ENCODE data around the gene POP5. TPM values are rescaled to one million over a fixed set of nuclear protein-coding genes. Genes with fewer than 3 reads are reported as not detected.
A peak's percentile ranks its signal among the peaks of the same experiment; 100 is the strongest.

POP5 gene
- total and polyA plus RNA-seq, 2 experiments from 2014 or later = 52.4 to 140 TPM

DNA sequence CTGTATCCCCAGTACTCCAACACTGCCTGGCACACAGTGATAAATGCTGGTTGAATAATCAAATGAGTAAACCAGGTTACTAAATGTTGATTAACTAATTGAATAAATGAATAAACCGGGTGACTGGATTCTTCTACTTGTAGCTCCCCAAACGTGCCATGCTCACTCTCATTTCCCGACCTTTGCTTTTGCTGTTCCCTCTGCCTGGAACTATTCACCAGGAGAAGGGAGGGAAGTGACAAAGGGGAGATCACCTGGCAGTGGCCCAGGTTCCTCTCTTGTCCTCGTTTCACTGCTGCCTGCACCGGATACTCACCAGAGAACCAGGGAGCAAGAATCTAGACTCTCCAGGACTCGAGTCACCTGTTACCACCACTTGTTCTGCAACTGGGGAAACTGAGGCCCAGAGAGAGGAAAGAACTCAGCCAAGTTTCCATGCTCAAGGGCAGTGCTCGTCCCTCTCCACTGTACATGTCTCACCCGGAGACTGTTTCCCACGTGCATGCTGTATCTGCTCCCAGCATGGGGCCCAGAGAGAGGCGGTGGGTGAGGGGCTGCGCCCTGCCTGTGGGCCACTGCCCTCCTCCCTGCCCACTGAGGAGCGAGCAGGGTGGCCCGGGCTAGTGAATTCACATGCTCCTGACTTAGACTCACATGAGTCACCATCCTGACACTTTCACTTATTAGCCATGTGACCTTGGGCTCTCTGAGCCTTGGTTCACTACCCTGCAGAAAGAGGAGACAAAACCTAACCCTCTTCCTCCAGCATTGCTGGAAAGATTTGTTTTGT is 17.7 kb upstream of the POP5 start:
- DNase-seq (ENCODE audit: low spot score) = no peak
- H3K4me3 Mint-ChIP-seq = no peak overlapping the region
- ATAC-seq = no peak
- no peak overlapping the region for H3K4me2 ChIP-seq
- H3K27ac Mint-ChIP-seq = no peak overlapping the region
- no peaks in the 10 kb centered on the region for H3K9me3 Mint-ChIP-seq
- no peaks in the 10 kb centered on the region for H3F3A ChIP-seq (replicated peaks; ENCODE audit: low read depth)
- peaks cover 12% of the 10 kb centered on the region for H3K27me3 Mint-ChIP-seq (ENCODE audit: insufficient read depth, low read depth, poor library complexity)
- no peak overlapping the region for H3K27ac ChIP-seq (ENCODE audit: low read depth)
- peak overlapping the region; percentile 69 for H2AFZ ChIP-seq
- TF ChIP-seq, protein P1, sequence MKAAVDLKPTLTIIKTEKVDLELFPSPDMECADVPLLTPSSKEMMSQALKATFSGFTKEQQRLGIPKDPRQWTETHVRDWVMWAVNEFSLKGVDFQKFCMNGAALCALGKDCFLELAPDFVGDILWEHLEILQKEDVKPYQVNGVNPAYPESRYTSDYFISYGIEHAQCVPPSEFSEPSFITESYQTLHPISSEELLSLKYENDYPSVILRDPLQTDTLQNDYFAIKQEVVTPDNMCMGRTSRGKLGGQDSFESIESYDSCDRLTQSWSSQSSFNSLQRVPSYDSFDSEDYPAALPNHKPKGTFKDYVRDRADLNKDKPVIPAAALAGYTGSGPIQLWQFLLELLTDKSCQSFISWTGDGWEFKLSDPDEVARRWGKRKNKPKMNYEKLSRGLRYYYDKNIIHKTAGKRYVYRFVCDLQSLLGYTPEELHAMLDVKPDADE (IDR thresholded peaks at IDR 0.05) = no peak
- no peak for TF ChIP-seq CREB1 (CRISPR knock-in tag; IDR thresholded peaks at IDR 0.05; ENCODE audit: low read depth)
- TF ChIP-seq, protein P2, sequence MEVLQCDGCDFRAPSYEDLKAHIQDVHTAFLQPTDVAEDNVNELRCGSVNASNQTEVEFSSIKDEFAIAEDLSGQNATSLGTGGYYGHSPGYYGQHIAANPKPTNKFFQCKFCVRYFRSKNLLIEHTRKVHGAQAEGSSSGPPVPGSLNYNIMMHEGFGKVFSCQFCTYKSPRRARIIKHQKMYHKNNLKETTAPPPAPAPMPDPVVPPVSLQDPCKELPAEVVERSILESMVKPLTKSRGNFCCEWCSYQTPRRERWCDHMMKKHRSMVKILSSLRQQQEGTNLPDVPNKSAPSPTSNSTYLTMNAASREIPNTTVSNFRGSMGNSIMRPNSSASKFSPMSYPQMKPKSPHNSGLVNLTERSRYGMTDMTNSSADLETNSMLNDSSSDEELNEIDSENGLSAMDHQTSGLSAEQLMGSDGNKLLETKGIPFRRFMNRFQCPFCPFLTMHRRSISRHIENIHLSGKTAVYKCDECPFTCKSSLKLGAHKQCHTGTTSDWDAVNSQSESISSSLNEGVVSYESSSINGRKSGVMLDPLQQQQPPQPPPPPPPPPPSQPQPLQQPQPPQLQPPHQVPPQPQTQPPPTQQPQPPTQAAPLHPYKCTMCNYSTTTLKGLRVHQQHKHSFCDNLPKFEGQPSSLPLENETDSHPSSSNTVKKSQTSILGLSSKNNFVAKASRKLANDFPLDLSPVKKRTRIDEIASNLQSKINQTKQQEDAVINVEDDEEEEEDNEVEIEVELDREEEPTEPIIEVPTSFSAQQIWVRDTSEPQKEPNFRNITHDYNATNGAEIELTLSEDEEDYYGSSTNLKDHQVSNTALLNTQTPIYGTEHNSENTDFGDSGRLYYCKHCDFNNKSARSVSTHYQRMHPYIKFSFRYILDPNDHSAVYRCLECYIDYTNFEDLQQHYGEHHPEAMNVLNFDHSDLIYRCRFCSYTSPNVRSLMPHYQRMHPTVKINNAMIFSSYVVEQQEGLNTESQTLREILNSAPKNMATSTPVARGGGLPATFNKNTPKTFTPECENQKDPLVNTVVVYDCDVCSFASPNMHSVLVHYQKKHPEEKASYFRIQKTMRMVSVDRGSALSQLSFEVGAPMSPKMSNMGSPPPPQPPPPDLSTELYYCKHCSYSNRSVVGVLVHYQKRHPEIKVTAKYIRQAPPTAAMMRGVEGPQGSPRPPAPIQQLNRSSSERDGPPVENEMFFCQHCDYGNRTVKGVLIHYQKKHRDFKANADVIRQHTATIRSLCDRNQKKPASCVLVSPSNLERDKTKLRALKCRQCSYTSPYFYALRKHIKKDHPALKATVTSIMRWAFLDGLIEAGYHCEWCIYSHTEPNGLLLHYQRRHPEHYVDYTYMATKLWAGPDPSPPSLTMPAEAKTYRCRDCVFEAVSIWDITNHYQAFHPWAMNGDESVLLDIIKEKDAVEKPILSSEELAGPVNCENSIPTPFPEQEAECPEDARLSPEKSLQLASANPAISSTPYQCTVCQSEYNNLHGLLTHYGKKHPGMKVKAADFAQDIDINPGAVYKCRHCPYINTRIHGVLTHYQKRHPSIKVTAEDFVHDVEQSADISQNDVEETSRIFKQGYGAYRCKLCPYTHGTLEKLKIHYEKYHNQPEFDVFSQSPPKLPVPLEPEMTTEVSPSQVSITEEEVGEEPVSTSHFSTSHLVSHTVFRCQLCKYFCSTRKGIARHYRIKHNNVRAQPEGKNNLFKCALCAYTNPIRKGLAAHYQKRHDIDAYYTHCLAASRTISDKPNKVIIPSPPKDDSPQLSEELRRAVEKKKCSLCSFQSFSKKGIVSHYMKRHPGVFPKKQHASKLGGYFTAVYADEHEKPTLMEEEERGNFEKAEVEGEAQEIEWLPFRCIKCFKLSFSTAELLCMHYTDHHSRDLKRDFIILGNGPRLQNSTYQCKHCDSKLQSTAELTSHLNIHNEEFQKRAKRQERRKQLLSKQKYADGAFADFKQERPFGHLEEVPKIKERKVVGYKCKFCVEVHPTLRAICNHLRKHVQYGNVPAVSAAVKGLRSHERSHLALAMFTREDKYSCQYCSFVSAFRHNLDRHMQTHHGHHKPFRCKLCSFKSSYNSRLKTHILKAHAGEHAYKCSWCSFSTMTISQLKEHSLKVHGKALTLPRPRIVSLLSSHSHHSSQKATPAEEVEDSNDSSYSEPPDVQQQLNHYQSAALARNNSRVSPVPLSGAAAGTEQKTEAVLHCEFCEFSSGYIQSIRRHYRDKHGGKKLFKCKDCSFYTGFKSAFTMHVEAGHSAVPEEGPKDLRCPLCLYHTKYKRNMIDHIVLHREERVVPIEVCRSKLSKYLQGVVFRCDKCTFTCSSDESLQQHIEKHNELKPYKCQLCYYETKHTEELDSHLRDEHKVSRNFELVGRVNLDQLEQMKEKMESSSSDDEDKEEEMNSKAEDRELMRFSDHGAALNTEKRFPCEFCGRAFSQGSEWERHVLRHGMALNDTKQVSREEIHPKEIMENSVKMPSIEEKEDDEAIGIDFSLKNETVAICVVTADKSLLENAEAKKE (CRISPR knock-in tag; IDR thresholded peaks at IDR 0.05) = no peak
- no peak overlapping the region for H3K4me3 ChIP-seq
- H3K36me3 ChIP-seq (ENCODE audit: insufficient read depth) = no peaks in the 10 kb centered on the region
- H3K27me3 ChIP-seq (ENCODE audit: insufficient read depth) = no peaks in the 10 kb centered on the region
- peaks cover 16% of the 10 kb centered on the region for H3K4me1 Mint-ChIP-seq
- H3K36me3 Mint-ChIP-seq (ENCODE audit: low read depth) = no peaks in the 10 kb centered on the region
- H3K79me2 ChIP-seq (replicated peaks; ENCODE audit: insufficient read depth) = no peaks in the 10 kb centered on the region
- H4K20me1 ChIP-seq (replicated peaks; ENCODE audit: insufficient read depth) = no peaks in the 10 kb centered on the region
- no peaks in the 10 kb centered on the region; the same call in 1 of the 2 replicates for H3K4me1 ChIP-seq (ENCODE audit: insufficient read depth)
- H3K9me2 ChIP-seq (ENCODE audit: insufficient read depth) = no peaks in the 10 kb centered on the region

DNA sequence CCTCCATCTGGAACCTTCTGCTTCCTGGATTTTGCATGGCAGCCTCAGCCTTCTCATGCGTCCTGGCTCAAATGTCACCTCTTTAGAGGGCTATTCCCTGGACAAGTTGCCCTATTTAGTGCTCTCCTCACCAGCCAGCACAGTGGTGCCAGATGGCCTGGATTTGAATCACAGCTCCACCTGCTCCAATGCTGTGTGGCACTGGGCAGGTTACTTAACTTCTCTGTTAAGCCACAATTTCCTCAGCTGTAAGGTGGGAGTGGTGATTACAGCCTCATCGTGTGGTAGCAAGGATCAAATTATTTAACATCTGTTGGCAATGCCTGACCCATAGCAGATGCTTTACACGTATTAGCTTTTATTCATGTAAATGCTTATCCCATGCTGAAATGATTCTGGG is 16.7 kb upstream of the POP5 start:
- no peak overlapping the region for H3K4me3 Mint-ChIP-seq
- peaks cover 12% of the 10 kb centered on the region for H3K27me3 Mint-ChIP-seq (ENCODE audit: insufficient read depth, low read depth, poor library complexity)
- Histone ChIP-seq H3K4me1 (ENCODE audit: insufficient read depth) (no peaks in the 10 kb centered on the region; the same call in 1 of the 2 replicates), H3K4me2 (no peak overlapping the region), H3K27me3 (ENCODE audit: insufficient read depth) (no peaks in the 10 kb centered on the region), H4K20me1 (replicated peaks; ENCODE audit: insufficient read depth) (no peaks in the 10 kb centered on the region), H3K36me3 (ENCODE audit: insufficient read depth) (no peaks in the 10 kb centered on the region), H2AFZ (no peak overlapping the region), H3F3A (replicated peaks; ENCODE audit: low read depth) (no peaks in the 10 kb centered on the region), H3K9me2 (ENCODE audit: insufficient read depth) (no peaks in the 10 kb centered on the region), H3K27ac (ENCODE audit: low read depth) (no peak overlapping the region), H3K4me3 (no peak overlapping the region), H3K79me2 (replicated peaks; ENCODE audit: insufficient read depth) (no peaks in the 10 kb centered on the region)
- TF ChIP-seq, protein P3, sequence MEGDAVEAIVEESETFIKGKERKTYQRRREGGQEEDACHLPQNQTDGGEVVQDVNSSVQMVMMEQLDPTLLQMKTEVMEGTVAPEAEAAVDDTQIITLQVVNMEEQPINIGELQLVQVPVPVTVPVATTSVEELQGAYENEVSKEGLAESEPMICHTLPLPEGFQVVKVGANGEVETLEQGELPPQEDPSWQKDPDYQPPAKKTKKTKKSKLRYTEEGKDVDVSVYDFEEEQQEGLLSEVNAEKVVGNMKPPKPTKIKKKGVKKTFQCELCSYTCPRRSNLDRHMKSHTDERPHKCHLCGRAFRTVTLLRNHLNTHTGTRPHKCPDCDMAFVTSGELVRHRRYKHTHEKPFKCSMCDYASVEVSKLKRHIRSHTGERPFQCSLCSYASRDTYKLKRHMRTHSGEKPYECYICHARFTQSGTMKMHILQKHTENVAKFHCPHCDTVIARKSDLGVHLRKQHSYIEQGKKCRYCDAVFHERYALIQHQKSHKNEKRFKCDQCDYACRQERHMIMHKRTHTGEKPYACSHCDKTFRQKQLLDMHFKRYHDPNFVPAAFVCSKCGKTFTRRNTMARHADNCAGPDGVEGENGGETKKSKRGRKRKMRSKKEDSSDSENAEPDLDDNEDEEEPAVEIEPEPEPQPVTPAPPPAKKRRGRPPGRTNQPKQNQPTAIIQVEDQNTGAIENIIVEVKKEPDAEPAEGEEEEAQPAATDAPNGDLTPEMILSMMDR (conservative IDR thresholded peaks at IDR 0.05; ENCODE audit: low read depth in 2 of 2) = no peak
- TF ChIP-seq POLR2AphosphoS5 (IDR thresholded peaks at IDR 0.05; ENCODE audit: low read depth) (no peak), CREB1 (CRISPR knock-in tag; IDR thresholded peaks at IDR 0.05; ENCODE audit: low read depth) (no peak)
- TF ChIP-seq, protein P1 (IDR thresholded peaks at IDR 0.05) = no peak
- no peak overlapping the region for H3K27ac Mint-ChIP-seq
- peaks cover 16% of the 10 kb centered on the region for H3K4me1 Mint-ChIP-seq
- DNase-seq (ENCODE audit: low spot score) (no peak), ATAC-seq (no peak)
- H3K36me3 Mint-ChIP-seq (ENCODE audit: low read depth) = no peaks in the 10 kb centered on the region
- no peaks in the 10 kb centered on the region for H3K9me3 Mint-ChIP-seq
